ENCODE measurements around the gene SF3B3. TPM values are rescaled to one million over a fixed set of nuclear protein-coding genes. Genes with fewer than 3 reads are reported as not detected.
A peak's percentile ranks its signal among the peaks of the same experiment; 100 is the strongest.

Gene SF3B3
- total RNA-seq, 6 donors from 2014 or later: 63.9 to 168 (median 105) TPM

- Histone ChIP-seq H3K4me1 (peaks cover 7 to 26% (median 16%) of the 10 kb centered on the region in 4 donors), H3K36me3 (peaks cover 6 to 81% (median 64%) of the 10 kb centered on the region in 4 donors), H3K27ac (no peak overlapping the region), H3K27me3 (no peaks in the 10 kb centered on the region), H3K4me3 (no peak overlapping the region), H3K9me3 (no peaks in the 10 kb centered on the region)
- ATAC-seq (ENCODE audit: low FRiP score in 2 of 2) (no peak), DNase-seq (no peak)
- 86 to 90% methylated on average over 5 of the region's 5 CpGs for WGBS, 2 donors
- no peak for TF ChIP-seq POLR2AphosphoS5 (IDR thresholded peaks at IDR 0.05)
- TF ChIP-seq EP300 (IDR thresholded peaks at IDR 0.05): no peak
- no peak for TF ChIP-seq CTCF (IDR thresholded peaks at IDR 0.05)
- TF ChIP-seq POLR2A (IDR thresholded peaks at IDR 0.05): no peak
Observed at GRCh38 chr16:70482624-70483023, 41.0 kb upstream of the SF3B3 start.

DNA sequence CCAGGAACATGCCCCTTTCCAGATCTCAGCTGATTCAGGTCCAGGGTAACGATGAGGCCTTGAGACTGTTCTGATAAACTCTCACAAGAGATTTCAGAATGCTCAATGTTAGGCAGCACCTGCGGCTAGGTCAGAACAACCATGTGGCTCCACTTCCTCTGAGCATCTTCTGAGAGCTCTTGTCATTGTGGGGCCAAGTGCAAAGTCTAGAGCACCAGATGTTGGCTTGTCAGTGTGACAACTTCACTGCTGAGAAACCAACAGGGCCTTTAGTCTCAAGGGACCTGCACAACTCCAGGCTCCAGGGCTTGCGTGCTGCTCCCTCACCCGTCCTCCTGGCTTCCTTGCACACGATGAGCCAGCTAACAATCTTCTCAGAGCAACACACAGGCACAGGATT lies 40.2 kb upstream of the SF3B3 start:
- H3K4me1 ChIP-seq: peaks cover 7 to 19% (median 14%) of the 10 kb centered on the region in 4 donors
- peaks cover 5 to 83% (median 65%) of the 10 kb centered on the region in 4 donors for H3K36me3 ChIP-seq
- TF ChIP-seq EP300 (IDR thresholded peaks at IDR 0.05) (no peak), POLR2A (IDR thresholded peaks at IDR 0.05) (no peak), POLR2AphosphoS5 (IDR thresholded peaks at IDR 0.05) (no peak), CTCF (IDR thresholded peaks at IDR 0.05) (no peak)
- DNase-seq: no peak
- WGBS, 2 donors: 85 to 90% methylated on average over 3 to 5 of the region's 5 CpGs
- ATAC-seq (ENCODE audit: low FRiP score in 2 of 2): no peak
- H3K4me3 ChIP-seq: no peak overlapping the region
- no peaks in the 10 kb centered on the region for H3K27me3 ChIP-seq
- H3K9me3 ChIP-seq: no peaks in the 10 kb centered on the region
- no peak overlapping the region for H3K27ac ChIP-seq

DNA sequence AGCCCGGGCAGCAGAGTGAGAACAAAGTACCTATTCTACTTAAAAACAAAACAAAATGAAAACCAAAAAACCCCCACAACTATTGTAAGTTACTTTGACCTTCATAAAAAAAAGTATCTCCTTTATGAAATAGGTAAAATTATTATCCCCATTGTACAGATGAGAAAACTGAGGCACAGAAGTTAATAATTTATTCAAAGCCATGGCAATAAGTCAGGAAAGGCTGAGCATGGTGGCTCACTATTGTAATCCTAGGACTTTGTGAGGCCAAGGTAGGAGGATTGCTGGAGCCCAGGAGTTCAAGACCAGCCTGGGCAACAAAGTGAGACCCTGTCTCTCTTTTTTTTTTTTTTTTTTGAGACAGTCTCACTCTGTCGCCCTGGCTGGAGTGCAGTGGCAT lies 38.7 kb upstream of the SF3B3 start:
- Histone ChIP-seq H3K27ac (no peak overlapping the region), H3K4me3 (no peak overlapping the region), H3K9me3 (no peaks in the 10 kb centered on the region), H3K36me3 (peaks cover 5 to 81% (median 60%) of the 10 kb centered on the region in 4 donors), H3K27me3 (no peaks in the 10 kb centered on the region), H3K4me1 (peaks cover 0 to 5% (median 2%) of the 10 kb centered on the region in 4 donors)
- ATAC-seq (ENCODE audit: low FRiP score in 2 of 2) (no peak), DNase-seq (no peak)
- WGBS, 2 donors: 97 to 100% methylated on average over 2 of the region's 2 CpGs
- TF ChIP-seq POLR2AphosphoS5 (IDR thresholded peaks at IDR 0.05) (no peak), POLR2A (IDR thresholded peaks at IDR 0.05) (no peak), EP300 (IDR thresholded peaks at IDR 0.05) (no peak), CTCF (IDR thresholded peaks at IDR 0.05) (no peak)

- H3K4me1 ChIP-seq: no peaks in the 10 kb centered on the region
- no peaks in the 10 kb centered on the region for H3K27me3 ChIP-seq
- H3K36me3 ChIP-seq: peaks cover 2 to 84% (median 54%) of the 10 kb centered on the region in 4 donors
- ATAC-seq (ENCODE audit: low FRiP score in 2 of 2) (peak in 1 of 2 donors; percentile 17), DNase-seq (no peak)
- H3K4me3 ChIP-seq: no peak overlapping the region
- TF ChIP-seq POLR2A (IDR thresholded peaks at IDR 0.05) (no peak), POLR2AphosphoS5 (IDR thresholded peaks at IDR 0.05) (no peak)
- WGBS, 2 donors: 65 to 73% methylated on average over 4 to 6 of the region's 6 CpGs
- H3K9me3 ChIP-seq: no peaks in the 10 kb centered on the region
- H3K27ac ChIP-seq: no peak overlapping the region
Observed at GRCh38 chr16:70490261-70490660, 33.4 kb upstream of the SF3B3 start.

DNA sequence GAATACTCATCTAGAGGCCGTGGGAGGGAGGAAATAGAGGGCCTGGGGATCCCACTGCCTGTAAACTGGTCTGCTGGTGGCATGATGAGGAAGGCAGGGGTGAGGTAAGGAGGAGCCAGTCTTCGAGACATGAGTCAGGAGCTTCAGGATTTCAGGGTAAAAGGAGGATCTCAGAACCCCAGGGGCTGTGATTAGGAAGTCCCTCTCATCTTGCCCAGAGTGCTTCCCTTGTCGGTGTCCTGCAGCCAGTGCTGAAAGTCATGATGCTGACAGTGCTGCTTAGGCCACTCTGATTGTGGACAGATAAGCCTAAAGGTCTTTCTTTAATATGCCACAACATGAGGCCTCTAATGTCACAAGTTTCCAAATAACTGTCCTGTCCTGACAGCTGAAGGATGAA lies 29.8 kb upstream of the SF3B3 start:
- DNase-seq: no peak
- no peak for TF ChIP-seq POLR2AphosphoS5 (IDR thresholded peaks at IDR 0.05)
- no peak for TF ChIP-seq EP300 (IDR thresholded peaks at IDR 0.05)
- no peak for TF ChIP-seq CTCF (IDR thresholded peaks at IDR 0.05)
- TF ChIP-seq POLR2A (IDR thresholded peaks at IDR 0.05): no peak
- Histone ChIP-seq H3K4me1 (no peaks in the 10 kb centered on the region), H3K4me3 (no peak overlapping the region), H3K36me3 (peaks cover 15 to 86% (median 61%) of the 10 kb centered on the region in 4 donors), H3K27ac (no peak overlapping the region), H3K27me3 (no peaks in the 10 kb centered on the region), H3K9me3 (no peaks in the 10 kb centered on the region)
- 86 to 88% methylated on average over 3 of the region's 3 CpGs for WGBS, 2 donors
- ATAC-seq (ENCODE audit: low FRiP score in 2 of 2): no peak

All from upper lobe of left lung (tissue), 6 donors.